WTC11 (cell line): ENCODE data around the gene CYP4F12. TPM values are rescaled to one million over a fixed set of nuclear protein-coding genes. Genes with fewer than 3 reads are reported as not detected.

Experiments used
- ATAC-seq: fragments of 200-7000 bp; cut with Tn5 transposase; 2 replicates; pipeline ENCODE4 v1.10.0; 2021; ENCODE audit warnings: mild to moderate bottlenecking, moderate library complexity
- CTCF ChIA-PET: fragments of 300-600 bp; sonication (Branson Sonifier 250); formaldehyde crosslinking; loops from one replicate; lab custom pipeline; 2021; ENCODE audit warnings: antibody characterized with exemption; lab: Charles Lee
- POLR2A ChIA-PET: fragments of 350-600 bp; sonication (Branson Sonifier 250); formaldehyde crosslinking; loops from one replicate; lab custom pipeline; 2021; ENCODE audit warnings: antibody characterized with exemption; lab: Charles Lee
- DNase-seq: peaks from one replicate; pipeline ENCODE4 v3.0.0; 2021; ENCODE audit warnings: low spot score
- H3K27ac Mint-ChIP-seq: 2 replicates; pipeline ENCODE4 v1.8.0; 2021; ENCODE audit warnings: mixed read lengths
- H3K27me3 Mint-ChIP-seq: 2 replicates; pipeline ENCODE4 v1.8.0; 2021; ENCODE audit warnings: low read depth, mild to moderate bottlenecking, moderate library complexity, mixed read lengths
- H3K36me3 Mint-ChIP-seq: 2 replicates; pipeline ENCODE4 v1.8.0; 2021; ENCODE audit warnings: mixed read lengths
- H3K4me1 Mint-ChIP-seq: 2 replicates; pipeline ENCODE4 v1.8.0; 2022; ENCODE audit warnings: mixed read lengths
- H3K4me3 Mint-ChIP-seq: 2 replicates; pipeline ENCODE4 v1.8.0; 2021; ENCODE audit warnings: mild to moderate bottlenecking, moderate library complexity, mixed read lengths
- H3K9me3 Mint-ChIP-seq: 2 replicates; pipeline ENCODE4 v1.8.0; 2021; ENCODE audit warnings: mixed read lengths
- AR ChIP-seq: fragments of 250-450 bp; sonication (Bioruptor Pico); IDR thresholded peaks from 2 replicates; pipeline ENCODE4 v1.9.0; 2021; ENCODE audit warnings: mild to moderate bottlenecking
- CREM ChIP-seq: sonication (generic); formaldehyde crosslinking; IDR thresholded peaks from 2 replicates; pipeline ENCODE4 v1.8.1; 2022; ENCODE audit warnings: mild to moderate bottlenecking, missing genetic modification reagents, moderate library complexity
- CTCF ChIP-seq: fragments of 200-600 bp; IDR thresholded peaks from 2 replicates; pipeline ENCODE4 v1.8.0; 2022; ENCODE audit warnings: antibody characterized with exemption
- E2F1 ChIP-seq: sonication (generic); formaldehyde crosslinking; IDR thresholded peaks from 2 replicates; pipeline ENCODE4 v1.8.0; 2022; ENCODE audit warnings: mild to moderate bottlenecking, missing genetic modification reagents
- FOXP1 ChIP-seq: sonication (generic); formaldehyde crosslinking; IDR thresholded peaks from 2 replicates; pipeline ENCODE4 v1.8.0; 2022; ENCODE audit warnings: missing genetic modification reagents, mild to moderate bottlenecking, moderate library complexity, borderline replicate concordance
- GRHL2 ChIP-seq: fragments of 250-450 bp; sonication (Bioruptor Pico); IDR thresholded peaks from 2 replicates; pipeline ENCODE4 v1.8.0; 2022; ENCODE audit warnings: mild to moderate bottlenecking, moderate library complexity; ENCODE audit not compliant: insufficient replicate concordance, severe bottlenecking
- HMGA2 ChIP-seq: fragments of 250-450 bp; sonication (Bioruptor Pico); IDR thresholded peaks from 2 replicates; pipeline ENCODE4 v1.4.0; 2021; ENCODE audit warnings: mild to moderate bottlenecking, moderate library complexity
- KAT7 ChIP-seq: sonication (generic); formaldehyde crosslinking; IDR thresholded peaks from 2 replicates; pipeline ENCODE4 v1.8.1; 2023; ENCODE audit warnings: missing genetic modification reagents, mild to moderate bottlenecking, borderline replicate concordance
- MLX ChIP-seq: sonication (generic); formaldehyde crosslinking; IDR thresholded peaks from 2 replicates; pipeline ENCODE4 v1.8.1; 2023; ENCODE audit warnings: mild to moderate bottlenecking, missing genetic modification reagents, moderate library complexity
- NFE2L1 ChIP-seq: sonication (generic); formaldehyde crosslinking; IDR thresholded peaks from 2 replicates; pipeline ENCODE4 v1.8.1; 2023; ENCODE audit warnings: missing genetic modification reagents
- NR3C1 ChIP-seq: sonication (generic); formaldehyde crosslinking; conservative IDR thresholded peaks from 2 replicates; pipeline ENCODE4 v1.8.1; 2023; ENCODE audit warnings: low read depth, mild to moderate bottlenecking, missing genetic modification reagents
- PRRX2 ChIP-seq: fragments of 250-450 bp; sonication (Bioruptor Pico); IDR thresholded peaks from 2 replicates; pipeline ENCODE4 v1.8.0; 2021; ENCODE audit warnings: mild to moderate bottlenecking
- RELA ChIP-seq: sonication (generic); formaldehyde crosslinking; IDR thresholded peaks from 2 replicates; pipeline ENCODE4 v1.8.1; 2022; ENCODE audit warnings: missing genetic modification reagents, mild to moderate bottlenecking, borderline replicate concordance
- RORB ChIP-seq: fragments of 250-450 bp; sonication (Bioruptor Pico); IDR thresholded peaks from 2 replicates; pipeline ENCODE4 v1.9.0; 2021; ENCODE audit warnings: mild to moderate bottlenecking
- SMAD3 ChIP-seq: sonication (generic); formaldehyde crosslinking; IDR thresholded peaks from 2 replicates; pipeline ENCODE4 v1.8.0; 2022; ENCODE audit warnings: missing genetic modification reagents, mild to moderate bottlenecking, borderline replicate concordance
- SP1 ChIP-seq: sonication (generic); formaldehyde crosslinking; conservative IDR thresholded peaks from 2 replicates; pipeline ENCODE4 v1.8.1; 2022; ENCODE audit warnings: missing genetic modification reagents
- ZNF232 ChIP-seq: sonication (generic); formaldehyde crosslinking; IDR thresholded peaks from 2 replicates; pipeline ENCODE4 v1.8.0; 2022; ENCODE audit warnings: mild to moderate bottlenecking, missing genetic modification reagents
- ZNF263 ChIP-seq: sonication (generic); formaldehyde crosslinking; IDR thresholded peaks from 2 replicates; pipeline ENCODE4 v1.8.1; 2022; ENCODE audit warnings: low read depth, mild to moderate bottlenecking, moderate library complexity, missing genetic modification reagents
- ZNF532 ChIP-seq: fragments of 250-450 bp; sonication (Bioruptor Pico); IDR thresholded peaks from 2 replicates; pipeline ENCODE4 v1.9.0; 2021; ENCODE audit warnings: mild to moderate bottlenecking, borderline replicate concordance
- total RNA-seq: library from RNA; stranded (reverse); gene quantifications from 3 replicates; pipeline ENCODE4 v1.2.3, GENCODE V29; 2021

CYP4F12 gene
- total RNA-seq, 1 experiment from 2014 or later = not detected

GRCh38 chr19:15669891-15670290 is 3.0 kb upstream of the CYP4F12 start:
- peaks cover 29% of the 10 kb centered on the region for H3K36me3 Mint-ChIP-seq
- POLR2A ChIA-PET = no interaction called here
- H3K9me3 Mint-ChIP-seq = peaks cover 28% of the 10 kb centered on the region
- H3K4me3 Mint-ChIP-seq = no peak overlapping the region
- TF ChIP-seq ZNF263 (CRISPR knock-in tag) = no peak
- CTCF ChIA-PET = no interaction called here
- DNase-seq (no peak), ATAC-seq (no peak)
- H3K4me1 Mint-ChIP-seq = no peaks in the 10 kb centered on the region
- H3K27ac Mint-ChIP-seq = no peak overlapping the region
- peaks cover 5% of the 10 kb centered on the region for H3K27me3 Mint-ChIP-seq

- Mint-ChIP-seq H3K4me1 (no peaks in the 10 kb centered on the region), H3K36me3 (peaks cover 27% of the 10 kb centered on the region), H3K27ac (no peak overlapping the region), H3K4me3 (no peak overlapping the region), H3K27me3 (peaks cover 5% of the 10 kb centered on the region), H3K9me3 (peaks cover 40% of the 10 kb centered on the region)
- CTCF ChIA-PET = no interaction called here
- POLR2A ChIA-PET = no interaction called here
- DNase-seq = no peak
- no peak for ATAC-seq
- TF ChIP-seq CTCF = no peak
- TF ChIP-seq HMGA2 (CRISPR knock-in tag) = no peak
- TF ChIP-seq RELA (CRISPR knock-in tag) = no peak
- TF ChIP-seq SP1 (CRISPR knock-in tag) = no peak
Observed at GRCh38 chr19:15671237-15671821, 1.6 kb upstream of the CYP4F12 start.

- ChIA-PET CTCF (no interaction called here), POLR2A (no interaction called here)
- DNase-seq (no peak), ATAC-seq (no peak)
- TF ChIP-seq GRHL2 (CRISPR knock-in tag) (no peak), MLX (CRISPR knock-in tag) (no peak), E2F1 (no peak), RORB (CRISPR knock-in tag) (no peak), SMAD3 (CRISPR knock-in tag) (no peak), NR3C1 (CRISPR knock-in tag) (no peak), AR (no peak), KAT7 (CRISPR knock-in tag) (no peak), ZNF532 (CRISPR knock-in tag) (no peak), HMGA2 (CRISPR knock-in tag) (no peak), PRRX2 (no peak), CREM (CRISPR knock-in tag) (no peak), ZNF232 (no peak), FOXP1 (CRISPR knock-in tag) (no peak), NFE2L1 (CRISPR knock-in tag) (no peak)
- H3K36me3 Mint-ChIP-seq = peaks cover 27% of the 10 kb centered on the region
- peaks cover 5% of the 10 kb centered on the region for H3K27me3 Mint-ChIP-seq
- H3K9me3 Mint-ChIP-seq = peaks cover 44% of the 10 kb centered on the region
- no peaks in the 10 kb centered on the region for H3K4me1 Mint-ChIP-seq
- no peak overlapping the region for H3K27ac Mint-ChIP-seq
- H3K4me3 Mint-ChIP-seq = no peak overlapping the region
Observed at GRCh38 chr19:15671891-15672579, 852 bp upstream of the CYP4F12 start.
